GM18870 (cell line): ENCODE data around the gene ALDH1L1.

Experiments used
- ATAC-seq: cut with Tn5 transposase; IDR thresholded peaks from one replicate; pipeline ENCODE4 v1.9.1; 2021; ENCODE audit warnings: moderate library complexity; ENCODE audit not compliant: unreplicated experiment

The ALDH1L1 gene

GRCh38 chr3:126135406-126136076 is 44.8 kb downstream of the ALDH1L1 start:
- no peak for ATAC-seq

DNA sequence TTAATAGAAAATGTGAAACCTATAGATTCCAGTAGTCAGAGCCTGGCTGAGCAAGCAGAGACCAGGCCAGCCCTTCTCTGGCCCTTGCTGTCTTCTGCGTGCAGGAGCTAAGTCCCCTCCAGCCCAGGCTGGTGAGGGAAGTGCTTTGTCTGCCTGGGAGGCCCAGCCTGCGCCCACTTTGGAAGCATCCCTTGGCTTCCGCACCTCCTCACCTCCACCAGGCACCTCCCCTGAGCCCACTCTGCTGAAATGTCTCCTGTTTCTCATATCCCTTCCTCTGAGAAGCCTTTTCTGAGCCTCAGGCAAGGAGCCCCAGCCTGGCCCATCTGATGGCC is 45.3 kb downstream of the ALDH1L1 start:
- no peak for ATAC-seq

GRCh38 chr3:126134219-126134975 is 46.0 kb downstream of the ALDH1L1 start:
- no peak for ATAC-seq

GRCh38 chr3:126133606-126134005 is 46.8 kb downstream of the ALDH1L1 start:
- ATAC-seq, result no peak

DNA sequence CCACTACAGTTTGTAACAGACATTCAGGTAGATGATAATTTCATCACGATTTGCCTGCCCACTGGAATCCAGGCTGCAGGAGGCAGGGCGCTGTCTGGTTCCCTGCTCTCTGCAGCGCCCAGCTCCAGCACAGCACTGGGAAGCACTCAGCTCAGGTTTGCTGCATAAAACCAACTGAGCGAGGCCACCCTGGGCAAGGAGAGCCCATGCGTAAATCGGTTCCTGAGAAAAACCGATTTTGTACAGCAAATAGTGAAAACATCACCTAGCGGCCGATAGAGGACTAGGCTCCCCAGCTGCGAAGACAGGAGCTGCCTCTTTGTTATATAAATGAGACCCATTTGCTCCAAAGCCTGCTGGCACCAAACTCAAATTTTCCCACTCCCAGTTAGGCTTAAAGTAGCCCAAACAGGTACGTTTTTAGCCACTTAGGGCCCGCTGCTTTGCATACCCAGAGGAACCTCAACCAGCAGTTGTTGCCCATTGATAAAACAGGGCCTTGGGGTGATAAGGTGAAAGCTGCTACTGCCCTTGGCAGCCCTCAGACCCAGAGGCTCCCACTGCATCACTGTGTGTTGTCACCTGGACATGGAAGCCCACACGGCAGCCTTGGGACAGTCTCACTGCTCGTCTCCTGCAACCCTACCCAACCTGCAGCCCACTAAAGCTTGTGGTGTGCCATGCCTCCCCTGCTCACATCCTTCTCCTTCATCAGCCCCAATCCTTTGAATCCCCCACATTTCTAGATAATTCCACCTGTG is 47.5 kb downstream of the ALDH1L1 start:
- no peak for ATAC-seq

DNA sequence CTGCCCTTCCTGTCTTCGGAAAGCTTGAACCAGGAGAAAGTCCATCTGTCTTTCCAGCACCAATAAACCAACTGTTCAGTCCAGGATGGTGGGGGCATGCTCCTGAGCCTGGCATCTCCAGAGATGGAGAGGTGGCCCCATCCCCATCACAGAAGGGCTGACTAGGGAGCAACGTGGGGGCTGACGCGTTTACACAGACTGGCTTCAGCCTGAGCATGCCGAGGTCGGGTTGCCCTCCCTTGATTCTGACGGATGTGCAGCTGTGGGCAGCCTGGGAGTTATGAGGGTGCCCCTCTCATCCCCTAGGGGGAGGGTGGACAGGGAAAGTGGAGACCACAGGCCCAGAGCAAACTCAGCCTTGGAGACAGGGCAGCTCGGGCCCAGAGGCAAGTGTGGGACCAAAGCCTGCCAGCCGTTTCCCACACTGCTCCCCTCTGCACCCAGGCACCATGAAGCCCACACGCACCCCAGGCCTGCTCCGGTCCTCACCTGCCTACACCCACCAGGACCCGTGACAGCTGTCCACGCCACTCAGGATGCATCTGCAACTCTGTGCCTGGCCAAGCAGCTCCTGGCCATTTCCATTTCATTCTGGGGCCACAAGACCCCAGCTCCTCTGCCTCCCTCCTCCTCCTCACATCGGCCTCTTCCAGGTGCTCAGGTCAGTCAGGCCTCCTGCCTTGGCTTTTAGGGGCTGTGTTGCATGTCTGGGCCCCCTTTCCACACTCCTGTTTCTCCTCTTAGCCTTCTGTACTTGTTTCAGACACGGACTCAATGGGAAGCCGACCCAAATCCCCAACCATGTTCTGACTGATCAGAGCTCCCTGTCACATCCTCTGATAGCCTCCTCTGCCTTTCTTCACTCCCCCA is 48.3 kb downstream of the ALDH1L1 start:
- no peak for ATAC-seq

- no peak for ATAC-seq
These were observed 49.2 kb downstream of the ALDH1L1 start for GRCh38 chr3:126130981-126131745.

- ATAC-seq, result no peak
These were observed 50.1 kb downstream of the ALDH1L1 start for GRCh38 chr3:126130081-126130855.

GRCh38 chr3:126129398-126129891 is 50.9 kb downstream of the ALDH1L1 start:
- no peak for ATAC-seq

GRCh38 chr3:126128504-126129397 is 51.6 kb downstream of the ALDH1L1 start:
- ATAC-seq, result no peak

GRCh38 chr3:126127904-126128303 is 52.5 kb downstream of the ALDH1L1 start:
- ATAC-seq, result no peak

GRCh38 chr3:126127452-126127851 is 52.9 kb downstream of the ALDH1L1 start:
- ATAC-seq, result no peak

DNA sequence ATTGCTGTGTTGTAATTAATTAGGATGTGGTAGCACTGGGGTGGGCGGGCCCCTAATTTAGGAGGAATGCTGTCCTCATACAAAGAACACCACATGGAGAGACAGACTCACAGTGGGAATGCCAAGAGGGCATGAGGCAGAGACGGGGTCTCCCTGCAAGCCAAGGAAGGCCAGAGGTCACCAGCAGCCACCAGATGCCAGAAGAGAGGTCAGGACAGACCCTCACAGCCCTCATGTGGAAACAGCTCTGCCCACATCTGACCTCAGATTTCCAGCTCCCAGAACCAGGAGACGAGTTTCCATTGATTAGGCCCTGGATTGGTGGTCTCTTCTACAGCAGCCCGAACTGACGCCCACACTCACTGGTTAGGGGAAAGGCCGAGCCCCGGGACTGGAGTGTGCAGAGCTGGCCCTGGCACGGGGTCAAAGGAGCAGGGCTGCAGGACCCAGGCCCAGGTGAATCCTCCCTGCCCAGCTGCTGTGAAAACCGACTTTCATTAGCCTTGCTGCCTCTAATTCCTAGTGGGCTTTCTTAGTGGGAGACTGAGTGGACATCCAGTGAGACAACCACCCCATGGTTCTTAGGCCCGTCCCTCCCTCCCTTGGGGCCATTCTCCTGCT is 53.5 kb downstream of the ALDH1L1 start:
- ATAC-seq, result no peak

DNA sequence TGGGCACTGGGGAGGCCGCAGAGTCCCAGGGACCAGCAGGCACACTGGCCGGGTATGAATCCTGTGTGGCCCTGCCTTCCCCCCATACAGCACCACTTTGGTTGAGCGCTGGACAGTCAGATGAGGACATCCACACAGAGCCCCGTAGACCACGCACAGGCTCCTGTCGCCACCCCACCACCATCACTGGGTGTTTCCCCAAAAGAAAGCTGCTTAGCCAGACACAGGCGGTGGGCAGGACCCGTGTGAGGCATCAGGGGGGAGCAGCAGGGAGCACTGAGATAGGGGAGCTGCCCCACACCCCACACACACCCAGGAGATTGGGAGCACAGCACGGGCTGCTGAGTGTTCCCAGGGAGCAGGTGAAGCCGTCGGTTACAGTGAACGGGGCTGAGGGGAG is 54.1 kb downstream of the ALDH1L1 start:
- ATAC-seq, result no peak

- ATAC-seq, result no peak
These were observed 54.6 kb downstream of the ALDH1L1 start for GRCh38 chr3:126125781-126126251.

GRCh38 chr3:126125341-126125740 is 55.0 kb downstream of the ALDH1L1 start:
- ATAC-seq, result no peak

DNA sequence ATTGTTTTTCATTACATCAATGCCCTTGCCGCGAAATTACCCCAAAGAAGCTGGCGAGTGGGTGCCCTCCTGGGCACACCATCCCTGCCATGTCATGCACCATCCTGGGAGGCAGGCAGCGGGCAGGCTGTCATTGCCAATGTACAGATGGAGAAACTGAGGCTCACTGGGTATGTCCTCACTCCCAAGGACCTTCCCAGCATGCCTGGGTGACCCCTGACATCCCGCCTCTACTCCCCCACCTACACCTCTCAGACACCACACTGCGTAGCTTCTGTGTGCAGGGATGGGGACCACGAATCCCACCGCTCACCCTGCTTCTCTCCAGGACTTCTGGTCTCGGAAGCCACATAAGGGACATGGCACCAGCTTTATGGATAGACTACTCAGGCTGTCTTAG is 55.5 kb downstream of the ALDH1L1 start:
- no peak for ATAC-seq
